Glomerular visceral epithelial cell (primary cell): ENCODE measurements around the gene GPHN.
"Not testable (repeated sequence)": the region's sequence is repeated elsewhere in the genome, so short reads cannot be mapped to it uniquely, and the experiment has no call there.

ENCODE experiments used
- DNase-seq: peaks from one replicate; pipeline ENCODE4 v3.0.0-alpha.2; 2016; ENCODE audit errors: extremely low spot score

The GPHN gene

GRCh38 chr14:66802962-66803361 lies 295.0 kb downstream of the GPHN start:
- DNase-seq: no peak

GRCh38 chr14:66804141-66804540 lies 296.2 kb downstream of the GPHN start:
- no peak for DNase-seq

GRCh38 chr14:66813636-66814035 lies 305.7 kb downstream of the GPHN start:
- DNase-seq: no peak

- DNase-seq: no peak
Observed at GRCh38 chr14:66815687-66816086, 307.7 kb downstream of the GPHN start.

- no peak for DNase-seq
Observed at GRCh38 chr14:66824251-66824650, 316.3 kb downstream of the GPHN start.

GRCh38 chr14:66827182-66827581 lies 319.2 kb downstream of the GPHN start:
- no peak for DNase-seq

- DNase-seq: no peak
Observed at GRCh38 chr14:66831173-66831572, 323.2 kb downstream of the GPHN start.

- DNase-seq: no peak
Observed at GRCh38 chr14:66833816-66834215, 325.9 kb downstream of the GPHN start.

- DNase-seq: not testable (repeated sequence)
Observed at GRCh38 chr14:66837436-66837835, 329.5 kb downstream of the GPHN start.

GRCh38 chr14:66842911-66843512 lies 335.1 kb downstream of the GPHN start:
- no peak for DNase-seq

- DNase-seq: no peak
Observed at GRCh38 chr14:66850258-66850888, 342.4 kb downstream of the GPHN start.

- no peak for DNase-seq
Observed at GRCh38 chr14:66853311-66853710, 345.4 kb downstream of the GPHN start.

GRCh38 chr14:66857867-66858266 lies 349.9 kb downstream of the GPHN start:
- no peak for DNase-seq

- no peak for DNase-seq
Observed at GRCh38 chr14:66859063-66859671, 351.2 kb downstream of the GPHN start.

- no peak for DNase-seq
Observed at GRCh38 chr14:66881596-66881995, 373.6 kb downstream of the GPHN start.

GRCh38 chr14:66884149-66884548 lies 376.2 kb downstream of the GPHN start:
- no peak for DNase-seq

- no peak for DNase-seq
Observed at GRCh38 chr14:66900719-66901118, 392.8 kb downstream of the GPHN start.

GRCh38 chr14:66910311-66910840 lies 402.4 kb downstream of the GPHN start:
- DNase-seq: no peak

GRCh38 chr14:66916421-66916820 lies 408.5 kb downstream of the GPHN start:
- DNase-seq: no peak

- DNase-seq: no peak
Observed at GRCh38 chr14:66918527-66918926, 410.6 kb downstream of the GPHN start.

GRCh38 chr14:66920196-66920595 lies 412.2 kb downstream of the GPHN start:
- DNase-seq: no peak

GRCh38 chr14:66923251-66923650 lies 415.3 kb downstream of the GPHN start:
- DNase-seq: no peak

- DNase-seq: no peak
Observed at GRCh38 chr14:66939409-66939808, 431.5 kb downstream of the GPHN start.
